A172 (cell line): ENCODE measurements around the gene TCEA2. TPM values are rescaled to one million over a fixed set of nuclear protein-coding genes. Genes with fewer than 3 reads are reported as not detected.

ENCODE experiments used
- DNase-seq: peaks from one replicate; pipeline ENCODE4 v3.0.0-alpha.2; 2015; ENCODE audit warnings: low spot score
- total RNA-seq: library from RNA; depleted of rRNA; stranded (reverse); fragments of >200 nt; shearing (Covaris generic); gene quantifications from 2 replicates; pipeline ENCODE4 v1.2.3, GENCODE V29; 2014; rRNA removed

The TCEA2 gene
- 52.7 and 58.3 TPM in 2 replicates for total RNA-seq

DNA sequence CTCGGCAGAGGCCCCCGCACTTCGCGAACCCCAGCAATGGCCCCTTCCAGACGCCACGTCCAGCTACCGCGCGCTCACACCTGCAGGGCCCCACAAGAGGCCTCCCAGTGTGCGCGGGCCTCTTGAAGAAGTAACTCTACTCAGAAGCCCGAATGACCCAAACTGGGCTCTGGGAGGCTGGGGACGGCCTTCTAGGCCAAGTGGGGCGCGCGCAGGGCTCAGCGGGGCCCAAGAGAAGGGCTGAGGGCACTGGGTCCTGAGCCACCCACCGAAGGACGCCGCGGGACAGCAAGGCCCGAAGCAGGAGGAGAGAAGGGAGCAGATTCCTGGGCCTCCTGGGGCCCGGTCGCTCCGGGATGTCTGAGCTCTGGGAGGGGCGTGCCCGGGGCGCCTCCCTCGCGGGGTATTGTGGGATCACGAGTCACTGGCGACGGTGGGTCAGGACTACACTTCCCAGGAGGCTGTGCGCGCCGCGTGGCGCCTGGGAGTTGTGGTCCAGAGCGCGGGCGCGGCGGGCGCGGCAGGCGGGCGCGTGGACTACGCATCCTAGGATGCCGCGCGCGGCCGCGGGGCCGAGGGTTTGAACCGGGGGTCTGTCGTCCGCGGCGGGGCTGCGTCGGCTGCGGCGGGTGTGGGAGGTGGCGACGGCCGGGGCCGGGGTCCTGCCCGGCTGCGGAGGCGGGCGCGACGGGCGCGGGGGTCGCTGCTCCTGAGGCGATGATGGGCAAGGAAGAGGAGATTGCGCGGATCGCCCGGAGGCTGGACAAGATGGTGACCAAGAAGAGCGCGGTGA is at the start of gene TCEA2:
Gene TCEA2 (plus strand): TSS at position 603 of the 793 bp plus-strand sequence. CDS start 115 bp downstream, at position 718.
- DNase-seq, result peak; percentile 93

DNA sequence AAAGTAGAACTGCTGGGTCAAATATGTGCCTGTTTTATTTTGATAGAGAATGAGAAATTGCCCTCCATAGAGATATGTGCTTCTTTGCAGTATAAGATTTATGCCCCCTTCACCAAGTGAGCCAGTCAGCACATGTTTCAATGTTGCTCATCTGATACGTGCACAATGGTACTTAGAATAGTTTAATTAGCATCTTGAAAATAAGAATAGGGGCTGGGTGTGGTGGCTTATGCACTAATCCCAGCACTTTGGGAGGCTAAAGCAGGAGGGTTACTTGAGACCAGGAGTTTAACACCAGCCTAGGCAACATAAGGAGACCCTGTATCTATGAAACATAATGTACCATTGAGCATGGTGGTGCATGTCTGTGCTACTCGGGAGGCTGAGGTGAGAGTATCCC is 47.4 kb upstream of the TCEA2 start:
- DNase-seq, result no peak

DNA sequence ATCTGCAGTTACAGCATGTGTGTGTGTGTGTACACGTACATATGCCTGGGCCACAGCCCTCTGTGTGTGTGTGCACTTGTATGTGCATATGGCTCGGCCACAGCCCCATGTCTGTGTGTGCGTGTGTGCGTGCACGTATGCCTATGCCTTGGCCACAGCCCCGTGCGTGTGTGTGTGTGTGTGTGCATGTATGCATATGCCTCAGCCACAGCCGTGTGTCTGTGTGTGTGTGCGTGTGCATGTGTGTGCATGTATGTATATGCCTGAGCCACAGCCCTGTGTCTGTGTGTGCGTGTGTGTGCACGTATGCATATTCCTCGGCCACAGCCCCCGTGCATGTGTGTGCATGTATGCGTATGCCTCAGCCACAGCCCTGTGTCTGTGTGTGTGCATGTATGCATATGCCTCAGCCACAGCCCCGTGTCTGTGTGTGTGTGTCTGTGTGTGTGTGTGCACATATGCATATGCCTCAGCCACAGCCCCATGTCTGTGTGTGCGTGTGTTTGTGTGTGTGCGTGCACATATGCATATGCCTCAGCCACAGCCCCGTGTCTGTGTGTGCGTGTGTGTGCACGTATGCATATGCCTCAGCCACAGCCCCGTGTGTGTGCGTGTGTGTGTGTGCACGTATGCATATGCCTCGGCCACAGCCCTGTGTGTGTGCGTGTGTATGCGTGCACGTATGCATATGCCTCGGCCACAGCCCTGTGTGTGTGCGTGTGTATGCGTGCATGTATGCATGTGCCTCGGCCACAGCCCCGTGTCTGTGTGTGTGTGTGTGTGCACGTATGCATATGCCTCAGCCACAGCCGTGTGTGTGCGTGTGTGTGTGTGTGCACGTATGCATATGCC is 41.6 kb upstream of the TCEA2 start:
- no peak for DNase-seq

DNA sequence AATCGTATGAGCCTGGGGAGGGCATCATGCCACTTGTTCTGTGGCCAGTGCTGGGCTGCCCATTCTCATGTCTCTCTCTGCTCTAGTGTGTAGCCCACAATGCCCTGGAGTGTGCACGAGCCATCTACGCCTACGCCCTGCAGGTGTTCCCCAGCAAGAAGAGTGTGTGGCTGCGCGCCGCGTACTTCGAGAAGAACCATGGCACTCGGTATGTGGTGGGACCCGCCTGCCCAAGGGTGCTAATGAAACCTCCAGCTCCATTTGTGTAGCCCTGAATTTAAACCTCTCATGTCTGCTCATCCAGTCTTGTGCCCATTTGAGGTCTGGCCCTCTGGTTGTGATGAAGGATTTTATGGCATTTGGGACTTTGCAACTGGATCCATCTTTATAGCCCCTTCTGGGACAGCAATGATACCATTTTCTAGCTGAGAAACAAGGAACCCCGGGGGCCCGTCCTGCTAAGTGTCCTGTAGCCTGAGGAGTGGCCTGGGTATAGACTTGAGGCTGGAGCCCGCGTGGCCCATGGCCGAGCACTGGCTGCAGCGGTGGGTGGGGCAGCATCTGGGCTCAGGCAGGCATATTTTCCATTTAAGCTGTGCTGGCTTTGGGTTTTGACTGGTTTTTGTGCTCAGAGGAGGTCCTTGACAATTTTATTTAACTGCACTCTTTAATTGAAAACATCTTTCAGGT is 40.2 kb upstream of the TCEA2 start:
- DNase-seq, result no peak

DNA sequence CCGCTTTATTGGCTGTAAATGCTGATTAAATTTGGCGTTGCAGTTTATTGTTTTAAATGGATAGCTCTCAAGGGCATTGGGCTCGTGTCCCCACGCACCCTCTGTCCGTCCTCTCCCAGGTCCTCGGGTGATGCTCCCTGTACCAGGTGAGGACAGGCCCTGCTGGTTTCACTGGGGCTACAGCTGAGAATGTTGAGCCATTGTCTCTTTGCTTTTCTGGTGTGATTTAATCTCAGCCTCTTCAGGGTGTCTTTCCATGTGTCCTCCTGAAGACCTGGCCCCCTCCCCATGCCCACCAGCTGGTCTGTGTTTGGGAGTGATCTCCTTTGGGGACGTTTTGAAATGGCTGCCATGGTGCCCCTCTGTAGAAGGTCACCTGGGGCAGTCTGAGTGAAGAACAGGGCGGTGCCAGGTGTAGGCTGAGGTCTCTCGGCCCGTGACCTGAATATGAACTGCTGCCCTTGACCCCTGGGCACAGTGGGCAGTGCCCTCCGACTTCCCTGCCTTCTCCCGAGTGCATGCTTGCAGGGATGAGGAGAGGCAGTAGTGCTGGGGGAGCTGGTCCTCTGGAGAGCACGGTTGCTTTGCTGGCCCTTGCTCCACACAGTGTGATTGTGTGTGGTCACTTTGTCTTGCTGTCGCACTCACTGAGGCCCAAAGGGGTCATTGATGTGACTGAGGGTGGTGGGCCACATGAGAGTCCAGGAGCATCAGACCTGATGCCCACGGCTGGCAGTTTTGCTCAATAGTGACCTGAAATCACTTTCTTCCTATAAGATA is 39.4 kb upstream of the TCEA2 start:
- DNase-seq, result no peak

DNA sequence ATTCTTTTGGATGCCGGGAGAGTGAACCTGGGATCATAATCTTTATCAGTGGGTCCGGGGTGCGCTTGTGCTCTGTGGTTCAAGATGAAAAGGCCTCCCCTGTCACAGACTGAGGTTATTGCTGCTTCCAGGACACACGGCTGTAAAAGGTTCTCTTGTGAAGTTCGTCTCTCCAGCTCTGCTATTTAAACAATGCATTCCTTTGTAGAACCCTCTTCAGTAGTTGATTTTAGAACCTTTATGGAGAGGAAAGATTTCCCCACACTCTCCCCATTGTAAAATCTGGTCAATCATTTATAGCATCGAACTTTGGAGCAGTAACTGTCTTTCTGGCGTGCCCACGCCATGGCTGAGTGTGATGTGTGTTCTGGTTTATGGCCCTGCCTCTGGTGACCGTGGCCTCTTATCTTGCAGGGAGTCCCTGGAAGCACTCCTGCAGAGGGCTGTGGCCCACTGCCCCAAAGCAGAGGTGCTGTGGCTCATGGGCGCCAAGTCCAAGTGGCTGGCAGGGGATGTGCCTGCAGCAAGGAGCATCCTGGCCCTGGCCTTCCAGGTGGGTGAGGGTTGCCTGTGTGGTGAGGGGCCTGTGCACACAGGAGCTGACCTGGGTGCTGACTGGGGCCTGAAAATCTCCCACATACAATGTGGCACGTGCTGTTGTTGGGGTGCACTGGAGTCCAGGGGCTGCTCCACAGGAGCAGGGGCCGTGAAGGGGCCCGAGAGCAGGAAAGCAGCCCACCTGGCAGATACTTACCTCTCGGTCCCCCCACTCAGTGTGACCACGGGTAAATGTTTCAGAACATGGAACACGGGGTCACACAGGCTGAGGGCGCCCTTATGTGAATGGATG is 38.6 kb upstream of the TCEA2 start:
- no peak for DNase-seq

DNA sequence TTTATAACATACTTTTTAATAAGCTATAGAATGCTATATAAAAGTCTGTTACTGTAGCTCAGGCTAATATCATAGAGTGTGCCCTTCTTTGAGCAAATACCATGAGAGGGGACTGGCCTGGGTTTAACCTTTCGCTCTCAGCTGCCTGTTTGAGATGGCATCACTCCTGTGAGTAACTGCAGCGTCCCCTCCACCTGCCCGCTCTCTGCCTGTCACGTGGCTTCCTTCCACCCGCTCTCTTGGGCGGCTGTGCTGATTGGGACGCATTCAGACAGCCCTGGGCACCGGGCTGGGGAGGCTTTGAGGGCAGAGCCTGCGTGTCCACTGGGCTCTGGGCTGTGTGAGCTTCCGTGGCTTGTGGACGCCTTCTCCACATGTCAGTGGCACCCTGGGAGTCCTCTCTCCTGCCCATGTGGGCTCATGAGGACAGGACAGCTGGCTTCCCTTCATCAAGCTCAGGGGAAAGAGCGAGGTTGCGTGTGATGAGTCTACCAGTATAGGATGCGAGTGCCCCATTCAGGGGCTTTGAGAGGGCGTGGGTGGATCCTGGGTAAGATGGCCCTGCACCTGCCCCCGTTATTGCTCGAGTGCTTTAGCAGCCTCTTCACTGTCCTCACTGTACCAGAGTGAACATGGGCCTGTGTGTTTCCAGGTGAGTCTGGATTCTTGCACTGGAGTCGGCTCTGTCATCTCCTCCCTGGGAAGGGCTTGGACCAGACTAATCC is 37.7 kb upstream of the TCEA2 start:
- DNase-seq, result no peak

DNA sequence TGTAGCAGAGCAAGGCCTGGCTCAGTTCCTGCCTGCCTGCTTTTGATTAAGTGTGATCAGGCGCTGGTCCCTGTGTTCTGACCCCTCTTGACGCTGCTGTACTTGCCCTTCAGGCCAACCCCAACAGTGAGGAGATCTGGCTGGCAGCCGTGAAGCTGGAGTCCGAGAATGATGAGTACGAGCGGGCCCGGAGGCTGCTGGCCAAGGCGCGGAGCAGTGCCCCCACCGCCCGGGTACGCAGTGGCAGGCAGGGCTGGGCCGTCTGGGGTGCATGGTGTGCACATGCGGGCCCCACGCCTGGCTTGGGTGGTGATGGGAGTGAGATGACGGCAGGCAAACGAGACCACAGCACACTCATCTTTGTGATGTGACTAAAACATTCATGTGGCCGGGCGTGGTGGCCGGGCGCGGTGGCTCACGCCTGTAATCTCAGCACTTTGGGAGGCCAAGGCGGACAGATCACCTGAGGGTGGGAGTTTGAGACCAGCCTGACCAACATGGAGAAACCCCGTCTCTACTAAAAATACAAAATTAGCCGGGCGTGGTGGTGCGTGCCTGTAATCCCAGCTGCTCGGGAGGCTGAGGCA is 37.1 kb upstream of the TCEA2 start:
- DNase-seq, result no peak

DNA sequence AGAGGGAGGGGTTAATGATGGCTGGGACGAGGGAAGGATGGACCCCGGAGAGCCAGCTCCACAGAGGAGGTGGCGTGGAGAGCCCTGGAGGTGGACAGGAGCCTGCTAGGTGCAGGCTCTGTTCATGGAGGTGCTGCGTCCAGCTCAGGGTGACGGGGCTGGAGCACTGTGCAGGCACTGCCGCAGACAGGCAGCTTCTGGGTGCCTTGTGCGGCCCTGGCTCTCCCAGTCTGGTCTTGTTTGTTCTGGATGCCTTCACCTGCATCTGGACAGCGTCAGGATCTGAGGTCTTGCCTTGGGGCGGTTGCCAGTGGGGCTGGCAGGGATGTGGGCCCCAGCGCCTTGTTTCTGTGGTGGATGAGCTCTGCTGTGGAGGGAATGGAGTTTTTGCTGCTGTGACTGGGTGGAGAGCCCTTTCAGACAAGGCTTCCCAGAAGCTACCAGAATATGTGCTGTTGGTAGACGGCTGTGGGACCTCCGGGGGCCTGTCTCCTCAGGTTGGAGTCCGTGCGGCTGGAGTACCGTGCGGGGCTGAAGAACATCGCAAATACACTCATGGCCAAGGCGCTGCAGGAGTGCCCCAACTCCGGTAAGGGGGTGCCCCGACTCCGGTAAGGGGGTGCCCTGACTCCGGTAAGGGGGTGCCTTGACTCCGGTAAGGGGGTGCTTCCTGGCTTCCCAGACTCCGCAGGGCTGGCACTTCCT is 34.9 kb upstream of the TCEA2 start:
- no peak for DNase-seq

DNA sequence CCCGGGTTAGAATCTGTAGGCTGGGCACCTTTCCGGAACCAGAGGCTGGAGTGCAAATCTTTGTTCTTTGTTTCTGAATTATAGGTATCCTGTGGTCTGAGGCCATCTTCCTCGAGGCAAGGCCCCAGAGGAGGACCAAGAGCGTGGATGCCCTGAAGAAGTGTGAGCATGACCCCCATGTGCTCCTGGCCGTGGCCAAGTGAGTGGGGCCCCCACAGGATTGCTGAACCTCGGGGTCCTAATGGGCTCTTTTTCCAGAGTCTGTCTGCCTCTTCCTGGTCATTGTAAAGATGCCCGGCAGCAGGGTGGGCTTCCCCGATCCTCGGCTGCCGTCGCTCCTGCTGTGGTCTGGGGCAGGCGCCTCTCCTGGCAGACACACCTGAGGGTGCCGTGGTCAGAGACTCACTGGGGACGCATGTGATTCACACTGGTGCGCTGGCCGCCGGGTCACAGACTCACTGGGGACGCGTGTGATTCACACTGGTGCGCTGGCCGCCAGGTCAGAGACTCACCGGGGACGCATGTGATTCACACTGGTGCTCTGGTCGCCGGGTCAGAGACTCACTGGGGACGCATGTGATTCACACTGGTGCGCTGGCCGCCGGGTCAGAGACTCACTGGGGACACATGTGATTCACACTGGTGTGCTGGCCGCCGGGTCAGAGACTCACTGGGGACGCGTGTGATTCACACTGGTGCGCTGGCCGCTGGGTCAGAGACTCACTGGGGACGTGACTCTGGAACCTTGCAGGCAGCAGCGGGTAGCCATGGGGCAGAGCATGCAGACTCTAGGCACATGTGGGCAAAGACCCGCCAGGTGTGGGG is 33.5 kb upstream of the TCEA2 start:
- DNase-seq, result peak; percentile 22

DNA sequence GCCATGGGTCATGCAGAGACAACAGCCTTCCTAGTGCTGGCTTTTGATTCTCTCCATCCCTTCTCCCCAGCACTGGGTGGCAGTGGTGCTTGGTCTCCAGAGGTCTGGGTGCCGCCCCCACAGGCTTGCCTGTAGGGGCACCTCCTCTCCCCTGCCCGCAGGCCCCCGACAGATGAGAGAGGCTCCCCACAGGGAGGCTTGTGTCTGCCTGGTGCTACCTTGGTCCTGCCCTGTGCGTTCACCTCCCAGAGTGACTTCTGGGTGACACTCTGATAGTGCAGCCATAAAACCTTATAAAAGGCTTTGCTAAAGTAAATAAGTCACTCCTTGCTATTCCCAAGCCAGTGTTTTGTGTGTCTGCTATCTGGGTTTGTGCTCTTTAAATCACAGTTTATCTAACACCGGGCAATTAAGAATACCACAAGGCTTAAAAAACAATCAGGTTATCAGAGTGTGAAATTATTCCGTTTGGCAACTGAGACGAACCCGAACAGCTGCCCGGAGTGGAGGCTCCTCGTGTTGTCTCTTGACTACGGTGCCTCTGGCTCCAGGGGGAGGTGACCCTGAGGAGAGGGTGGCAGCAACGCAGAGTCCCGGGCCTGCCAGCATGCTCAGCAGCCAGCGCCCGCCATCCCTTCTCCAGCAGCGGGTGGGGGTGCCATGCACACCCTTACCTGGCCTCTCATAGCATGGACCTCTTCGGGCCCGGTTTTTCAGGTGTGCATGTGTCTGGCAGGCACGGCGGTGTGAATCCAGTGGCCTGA is 32.4 kb upstream of the TCEA2 start:
- DNase-seq, result no peak

DNA sequence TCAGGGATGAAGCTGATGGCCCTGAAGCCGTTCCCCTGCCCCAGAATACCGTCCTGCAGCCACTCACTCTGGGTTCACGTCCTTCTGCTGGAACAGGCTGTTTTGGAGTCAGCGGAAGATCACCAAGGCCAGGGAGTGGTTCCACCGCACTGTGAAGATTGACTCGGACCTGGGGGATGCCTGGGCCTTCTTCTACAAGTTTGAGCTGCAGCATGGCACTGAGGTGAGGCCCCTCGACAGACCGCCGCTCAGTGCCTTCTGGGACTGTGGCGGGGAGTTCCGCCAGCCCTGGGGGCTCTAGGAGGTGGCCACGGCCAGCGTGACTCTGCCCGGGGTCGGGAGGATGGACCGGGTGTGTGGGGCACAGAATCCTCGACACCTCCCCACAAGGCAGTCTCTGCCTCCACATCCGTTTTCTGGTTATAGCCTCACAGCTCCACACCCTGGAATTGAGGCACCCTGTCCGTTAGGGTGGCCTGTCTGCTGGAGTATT is 31.1 kb upstream of the TCEA2 start:
- DNase-seq, result no peak

DNA sequence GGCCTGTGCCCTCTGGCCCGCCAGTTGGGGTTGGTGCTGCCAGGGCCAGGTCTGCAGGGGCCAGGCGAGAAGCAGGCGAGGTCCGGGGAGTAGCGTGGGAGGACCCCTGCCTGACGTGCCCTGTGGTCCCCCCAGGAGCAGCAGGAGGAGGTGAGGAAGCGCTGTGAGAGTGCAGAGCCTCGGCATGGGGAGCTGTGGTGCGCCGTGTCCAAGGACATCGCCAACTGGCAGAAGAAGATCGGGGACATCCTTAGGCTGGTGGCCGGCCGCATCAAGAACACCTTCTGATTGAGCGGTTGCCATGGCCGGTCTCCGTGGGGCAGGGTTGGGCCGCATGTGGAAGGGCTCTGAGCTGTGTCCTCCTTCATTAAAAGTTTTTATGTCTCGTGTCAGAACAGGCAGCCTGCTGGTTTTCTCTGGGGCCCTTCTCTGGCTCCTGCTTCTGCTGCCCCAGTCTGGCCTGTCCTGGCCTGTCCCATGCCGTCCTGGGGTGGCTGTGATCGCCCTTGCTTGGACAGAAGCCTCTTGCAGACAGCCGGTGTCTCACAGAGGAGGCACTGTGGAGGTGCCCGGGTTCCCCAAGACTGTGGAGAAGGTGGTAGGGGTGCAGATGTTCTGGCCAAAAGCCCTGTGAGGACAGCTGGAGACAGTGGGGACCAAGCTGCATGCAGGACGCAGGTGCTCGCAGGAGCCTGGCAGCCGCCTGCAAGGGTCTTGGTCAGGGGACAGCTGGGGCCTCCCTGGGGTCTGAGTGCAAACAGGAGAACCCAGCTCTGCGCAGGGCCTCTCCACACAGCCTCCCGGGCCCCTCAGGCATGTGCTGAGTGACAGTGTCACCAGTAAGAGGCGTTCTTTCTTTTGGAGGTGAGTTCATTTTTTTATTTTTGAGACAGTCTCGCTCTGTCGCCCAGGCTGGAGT is 30.0 kb upstream of the TCEA2 start:
- no peak for DNase-seq

DNA sequence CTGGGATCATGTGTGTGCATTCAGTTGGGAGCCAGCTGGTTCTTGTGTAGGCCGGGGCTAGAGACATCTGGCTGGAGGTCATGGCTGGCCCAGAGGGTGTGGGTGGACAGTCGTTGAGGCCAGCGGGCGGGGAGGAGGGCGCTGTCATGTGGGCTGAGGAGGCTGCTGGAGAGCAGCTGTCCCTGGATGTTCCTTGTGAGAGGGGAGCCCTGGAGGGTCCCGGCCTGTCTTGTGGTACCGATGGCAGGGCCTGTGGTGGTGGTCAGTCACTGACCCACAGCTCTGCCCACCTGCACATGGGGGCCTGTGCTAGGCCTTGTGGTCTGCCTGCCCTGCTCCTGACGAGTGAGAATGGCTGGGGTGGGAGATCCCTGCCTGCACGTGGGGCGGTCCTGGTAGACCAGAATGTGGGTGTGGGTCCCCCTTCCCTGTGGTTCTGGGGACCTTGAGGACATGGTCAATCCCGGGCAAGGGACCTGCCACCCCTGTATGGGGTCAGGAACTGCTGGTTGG is 29.0 kb upstream of the TCEA2 start:
- no peak for DNase-seq

DNA sequence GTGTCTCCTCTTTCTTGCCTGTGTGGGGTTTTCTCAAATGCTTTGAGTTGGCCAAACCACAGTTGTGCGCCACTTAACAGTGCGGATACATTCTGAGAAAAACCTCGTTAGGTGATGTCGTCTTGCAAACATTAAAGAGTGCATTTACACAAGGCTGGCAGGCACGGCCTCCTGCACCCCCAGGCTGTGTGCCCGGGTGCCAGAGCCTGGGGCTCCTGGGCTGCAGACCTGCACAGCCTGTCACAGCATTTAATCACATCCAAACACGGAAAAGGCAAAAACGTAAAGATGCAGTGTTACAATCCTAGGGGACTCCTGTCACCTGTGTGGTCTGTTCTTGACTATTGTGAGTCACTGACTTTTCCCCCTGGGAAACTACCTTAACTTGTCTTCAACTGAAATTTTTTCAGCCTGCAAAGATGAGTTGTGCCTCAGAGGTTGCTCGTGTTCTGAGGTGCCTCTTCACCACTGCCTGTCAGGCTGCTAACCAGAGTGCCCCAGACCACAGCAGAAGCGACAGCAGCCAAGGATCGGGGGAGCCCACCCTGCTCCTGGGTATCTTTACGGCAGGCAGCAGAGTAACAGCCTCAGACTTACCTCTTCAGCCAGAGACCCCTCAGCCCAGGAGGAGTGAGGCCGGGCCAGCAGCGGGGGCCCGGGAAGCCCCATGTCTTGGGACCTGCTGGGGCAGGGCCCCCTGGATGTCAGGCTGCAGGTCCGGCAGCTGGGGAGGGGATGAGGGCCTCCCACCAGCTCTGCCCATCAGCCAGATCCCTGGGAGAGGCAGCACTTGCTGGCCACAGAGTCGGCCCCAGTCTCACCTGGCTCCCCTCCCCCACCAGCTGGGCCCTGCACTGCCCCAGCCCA is 27.7 kb upstream of the TCEA2 start:
- DNase-seq, result no peak
